D721Med (cell line): Measurements from ENCODE around the gene IDI1.

ENCODE experiments used
- DNase-seq: peaks from one replicate; pipeline ENCODE4 v3.0.0; 2011; ENCODE audit warnings: low spot score; ENCODE audit not compliant: insufficient read length
- FAIRE-seq: peaks from 2 replicates; lab custom pipeline; 2011; peaks lifted over from hg19 to GRCh38; lab: Jason Lieb, UNC
- TF ChIP-seq, protein P1 (sequence below): IDR thresholded peaks from 2 replicates; pipeline ENCODE4 v1.5.1; 2012; ENCODE audit warnings: mild to moderate bottlenecking, control low read depth; ENCODE audit not compliant: insufficient read depth; ENCODE audit errors: missing control alignments

IDI1 gene

DNA sequence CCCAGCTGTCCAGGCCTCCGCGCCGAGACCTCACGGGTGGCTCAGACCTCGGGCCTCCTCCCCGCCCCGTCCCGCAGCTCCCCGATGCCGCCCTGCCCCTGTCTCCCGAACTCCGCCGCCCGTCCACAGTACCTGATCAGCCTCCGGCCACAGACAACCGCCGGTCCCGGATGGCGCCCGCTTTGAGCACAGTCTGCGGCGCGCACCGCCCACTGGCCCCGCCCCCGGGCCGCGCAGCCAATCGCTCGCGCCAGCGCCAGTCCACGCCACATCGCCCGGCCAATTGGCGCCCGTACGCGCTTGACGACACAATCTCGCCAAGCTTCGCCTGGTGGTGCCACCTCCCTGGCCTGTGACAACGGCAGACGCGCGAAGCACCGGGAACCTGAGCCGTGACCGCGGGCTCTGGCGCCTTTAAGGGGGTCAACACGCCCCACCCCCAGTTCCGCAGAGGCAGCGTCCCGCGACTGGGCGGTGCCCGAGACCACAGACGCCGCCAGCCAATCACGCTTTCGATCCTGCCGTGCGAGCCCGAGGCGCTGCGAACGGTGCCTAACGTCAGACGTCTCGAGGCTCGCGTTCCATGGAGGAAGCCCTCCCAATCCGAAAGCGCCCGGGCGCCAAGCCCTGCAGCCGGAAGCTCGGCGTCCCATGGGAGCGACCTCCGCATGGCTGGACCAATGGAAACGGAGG, at the start of gene IDI1:
Gene IDI1 (minus strand): TSS at position 388 of the 693 bp plus-strand sequence. CDS start 116 bp downstream, at position 272.
- TF ChIP-seq, protein P1, sequence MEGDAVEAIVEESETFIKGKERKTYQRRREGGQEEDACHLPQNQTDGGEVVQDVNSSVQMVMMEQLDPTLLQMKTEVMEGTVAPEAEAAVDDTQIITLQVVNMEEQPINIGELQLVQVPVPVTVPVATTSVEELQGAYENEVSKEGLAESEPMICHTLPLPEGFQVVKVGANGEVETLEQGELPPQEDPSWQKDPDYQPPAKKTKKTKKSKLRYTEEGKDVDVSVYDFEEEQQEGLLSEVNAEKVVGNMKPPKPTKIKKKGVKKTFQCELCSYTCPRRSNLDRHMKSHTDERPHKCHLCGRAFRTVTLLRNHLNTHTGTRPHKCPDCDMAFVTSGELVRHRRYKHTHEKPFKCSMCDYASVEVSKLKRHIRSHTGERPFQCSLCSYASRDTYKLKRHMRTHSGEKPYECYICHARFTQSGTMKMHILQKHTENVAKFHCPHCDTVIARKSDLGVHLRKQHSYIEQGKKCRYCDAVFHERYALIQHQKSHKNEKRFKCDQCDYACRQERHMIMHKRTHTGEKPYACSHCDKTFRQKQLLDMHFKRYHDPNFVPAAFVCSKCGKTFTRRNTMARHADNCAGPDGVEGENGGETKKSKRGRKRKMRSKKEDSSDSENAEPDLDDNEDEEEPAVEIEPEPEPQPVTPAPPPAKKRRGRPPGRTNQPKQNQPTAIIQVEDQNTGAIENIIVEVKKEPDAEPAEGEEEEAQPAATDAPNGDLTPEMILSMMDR, result no peak
- DNase-seq, result peak; percentile 79
- FAIRE-seq, result no peak

DNA sequence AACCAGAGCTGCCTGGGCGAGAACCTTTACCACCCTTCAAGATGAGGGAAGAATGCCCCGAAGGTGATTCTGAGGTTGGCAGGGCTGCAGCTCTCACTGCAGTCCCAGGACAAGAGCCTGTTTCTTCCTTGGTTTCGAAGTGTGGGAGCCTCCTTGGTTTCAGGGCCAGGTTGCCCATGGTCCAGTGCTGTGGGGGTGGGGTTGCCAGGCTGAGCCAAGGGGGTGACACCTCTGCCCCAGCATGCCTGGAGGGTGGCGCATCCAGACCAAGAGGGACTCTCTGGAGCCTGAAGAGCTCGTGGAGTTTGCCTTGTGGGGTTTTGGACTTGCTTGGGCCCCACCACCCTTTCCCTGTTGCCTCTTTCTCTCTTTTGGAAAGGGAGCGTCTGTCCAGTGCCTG, 48.5 kb upstream of the IDI1 start:
- TF ChIP-seq, protein P1, result no peak
- FAIRE-seq (no peak), DNase-seq (no peak)

DNA sequence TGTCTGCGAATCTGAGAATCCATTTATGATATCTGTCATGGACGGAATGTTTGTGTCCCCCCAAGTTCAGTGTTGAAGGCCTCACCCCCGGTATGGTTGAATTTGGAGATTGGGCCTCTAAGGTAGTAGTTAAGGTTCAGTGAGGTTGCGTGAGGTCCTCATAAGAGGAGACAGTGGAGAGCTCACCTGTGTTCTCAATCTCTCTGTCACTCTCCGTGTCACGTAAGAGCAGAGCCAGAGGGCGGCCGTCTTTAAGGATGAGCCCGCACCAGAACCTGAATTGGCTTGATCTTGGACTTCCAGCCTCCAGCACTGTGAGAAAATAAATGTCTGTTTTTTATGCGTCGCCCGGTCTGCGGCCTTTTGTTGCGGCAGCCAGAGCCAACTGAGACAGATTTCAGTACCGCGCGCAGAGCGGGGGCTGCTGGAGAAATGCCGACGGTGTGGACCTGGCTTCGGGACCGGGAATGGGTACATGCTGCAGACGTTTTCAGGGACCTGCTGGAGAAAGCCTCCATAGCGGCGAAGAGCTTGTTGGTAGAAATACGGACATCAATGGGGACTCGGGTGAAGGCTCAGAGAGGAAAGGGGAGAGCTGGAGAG, 47.5 kb upstream of the IDI1 start:
- FAIRE-seq, result no peak
- DNase-seq, result no peak
- TF ChIP-seq, protein P1, result no peak

DNA sequence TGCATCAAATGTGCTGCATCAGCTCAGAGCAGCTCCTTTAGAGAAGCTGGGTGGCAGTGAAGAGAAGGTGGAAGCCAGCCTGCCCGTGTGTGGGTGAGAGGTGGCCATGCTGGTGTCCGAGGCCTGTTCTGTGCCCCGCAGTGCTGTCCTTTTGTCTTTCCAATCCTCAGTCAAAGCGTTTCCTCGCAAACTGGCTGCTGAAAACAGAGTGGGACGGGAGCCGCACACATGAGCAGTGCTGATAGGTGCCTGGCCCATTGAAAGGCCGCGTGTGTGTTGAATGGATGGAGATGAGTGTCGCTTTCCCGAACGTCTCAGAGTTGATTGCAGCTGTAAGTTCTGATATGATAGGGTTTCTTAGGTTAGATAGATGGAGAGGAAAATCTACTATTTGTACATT, 46.6 kb upstream of the IDI1 start:
- TF ChIP-seq, protein P1, result no peak
- DNase-seq (no peak), FAIRE-seq (no peak)

DNA sequence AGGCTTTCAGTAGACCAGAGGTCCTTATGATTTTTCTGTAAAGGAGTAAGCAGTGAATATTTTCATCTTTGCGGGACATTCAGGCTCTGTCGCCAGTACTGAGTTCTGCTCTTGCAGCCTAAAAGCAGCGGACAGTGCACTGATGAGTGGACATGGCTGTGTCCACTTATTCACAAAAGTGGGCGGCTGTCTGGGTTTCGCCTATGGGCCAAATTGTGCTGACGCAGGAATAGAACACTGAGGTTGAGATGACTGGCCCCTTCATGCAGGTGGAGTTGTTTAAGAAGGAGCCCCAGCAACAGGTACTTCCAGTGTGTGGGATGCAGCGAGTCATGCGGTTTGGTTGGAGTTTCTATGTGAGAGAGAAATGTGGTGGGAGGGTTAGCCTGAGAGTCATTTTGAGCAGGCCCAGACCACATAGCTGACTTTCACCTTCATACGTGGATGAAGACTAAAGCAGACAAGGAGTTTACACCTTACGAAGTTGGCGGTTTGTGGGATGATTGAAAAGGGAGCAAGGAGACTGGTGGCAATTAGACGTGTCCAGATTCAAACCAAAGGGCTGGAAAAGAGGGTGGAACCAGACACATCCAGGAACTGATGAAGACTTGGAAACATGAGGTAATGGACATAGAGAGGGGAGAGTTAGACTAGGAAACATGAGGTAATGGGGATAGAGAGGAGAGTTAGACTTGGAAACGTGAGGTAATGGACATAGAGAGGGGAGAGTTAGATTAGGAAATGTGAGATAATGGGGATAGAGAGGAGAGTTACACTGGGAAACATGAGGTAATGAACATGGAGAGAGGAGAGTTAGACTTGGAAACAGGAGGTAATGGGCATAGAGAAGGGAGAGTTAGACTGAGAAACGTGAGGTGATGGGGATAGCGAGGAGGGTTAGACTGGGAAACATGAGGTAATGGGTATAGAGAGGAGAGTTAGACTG, 45.5 kb upstream of the IDI1 start:
- DNase-seq, result no peak
- TF ChIP-seq, protein P1, result no peak
- no peak for FAIRE-seq

DNA sequence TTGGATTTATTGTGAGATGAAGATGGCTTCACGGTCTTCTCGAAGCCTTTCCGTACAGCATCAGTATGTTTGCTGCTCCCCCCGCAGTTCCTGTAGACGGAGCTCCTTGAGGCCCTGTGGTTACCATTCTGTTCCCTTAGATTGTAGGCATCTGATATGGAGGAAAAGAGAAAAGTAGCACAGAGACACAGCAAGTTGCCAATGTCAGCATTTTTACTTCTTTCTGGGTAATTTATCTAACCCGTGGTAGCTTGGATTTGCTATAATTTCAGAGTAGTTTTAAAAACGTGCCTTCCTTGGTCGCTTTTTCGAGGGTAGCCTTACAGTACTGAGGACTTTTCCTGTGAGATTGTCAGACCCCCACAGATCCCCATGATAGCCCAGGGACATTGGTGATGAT, 44.8 kb upstream of the IDI1 start:
- DNase-seq (no peak), FAIRE-seq (no peak)
- TF ChIP-seq, protein P1, result no peak
